ENCODE data around the gene ZKSCAN8.

DNA sequence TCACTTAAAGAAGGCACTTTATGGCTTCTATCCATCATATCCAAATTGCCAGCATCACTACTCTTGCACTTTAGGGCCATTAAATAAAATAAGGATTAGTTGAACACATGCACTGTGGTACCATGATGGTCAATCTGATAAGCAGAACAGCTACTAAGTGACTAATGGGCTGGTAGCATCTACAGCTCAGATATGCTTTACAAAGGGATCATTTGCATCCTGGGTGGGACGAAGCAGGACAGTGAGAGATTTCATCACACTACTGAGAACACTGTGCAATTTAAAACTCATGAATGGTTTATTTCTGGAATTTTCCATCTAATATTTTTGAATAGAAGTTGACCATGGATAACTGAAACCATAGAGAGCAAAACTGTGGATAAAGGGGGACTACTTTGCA, 58.3 kb downstream of the ZKSCAN8 start:
- TF ChIP-seq, protein P1, sequence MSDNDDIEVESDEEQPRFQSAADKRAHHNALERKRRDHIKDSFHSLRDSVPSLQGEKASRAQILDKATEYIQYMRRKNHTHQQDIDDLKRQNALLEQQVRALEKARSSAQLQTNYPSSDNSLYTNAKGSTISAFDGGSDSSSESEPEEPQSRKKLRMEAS (IDR thresholded peaks at IDR 0.05), result no peak
- TF ChIP-seq, protein P2, sequence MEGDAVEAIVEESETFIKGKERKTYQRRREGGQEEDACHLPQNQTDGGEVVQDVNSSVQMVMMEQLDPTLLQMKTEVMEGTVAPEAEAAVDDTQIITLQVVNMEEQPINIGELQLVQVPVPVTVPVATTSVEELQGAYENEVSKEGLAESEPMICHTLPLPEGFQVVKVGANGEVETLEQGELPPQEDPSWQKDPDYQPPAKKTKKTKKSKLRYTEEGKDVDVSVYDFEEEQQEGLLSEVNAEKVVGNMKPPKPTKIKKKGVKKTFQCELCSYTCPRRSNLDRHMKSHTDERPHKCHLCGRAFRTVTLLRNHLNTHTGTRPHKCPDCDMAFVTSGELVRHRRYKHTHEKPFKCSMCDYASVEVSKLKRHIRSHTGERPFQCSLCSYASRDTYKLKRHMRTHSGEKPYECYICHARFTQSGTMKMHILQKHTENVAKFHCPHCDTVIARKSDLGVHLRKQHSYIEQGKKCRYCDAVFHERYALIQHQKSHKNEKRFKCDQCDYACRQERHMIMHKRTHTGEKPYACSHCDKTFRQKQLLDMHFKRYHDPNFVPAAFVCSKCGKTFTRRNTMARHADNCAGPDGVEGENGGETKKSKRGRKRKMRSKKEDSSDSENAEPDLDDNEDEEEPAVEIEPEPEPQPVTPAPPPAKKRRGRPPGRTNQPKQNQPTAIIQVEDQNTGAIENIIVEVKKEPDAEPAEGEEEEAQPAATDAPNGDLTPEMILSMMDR (IDR thresholded peaks at IDR 0.05 in 2 of 3, conservative IDR thresholded peaks at IDR 0.05 in 1 of 3; ENCODE audit: borderline replicate concordance in 1 of 3, insufficient read depth in 1 of 3, low read depth in 2 of 3, low read length in 2 of 3), result no peak

Measured in HCT116 (cell line).